Astrocyte of the spinal cord (primary cell): ENCODE results near the gene TFDP2.
"Not testable (repeated sequence)": the region's sequence is repeated elsewhere in the genome, so short reads cannot be mapped to it uniquely, and the experiment has no call there.

ENCODE experiments used
- DNase-seq: peaks from one replicate; pipeline ENCODE4 v3.0.0; 2011; ENCODE audit warnings: low read depth, low spot score
- H3K4me3 ChIP-seq: 2 replicates; pipeline ENCODE4 v1.5.1; 2011; ENCODE audit warnings: low read depth, mild to moderate bottlenecking, low read length, moderate library complexity
- CTCF ChIP-seq: IDR thresholded peaks from 2 replicates; pipeline ENCODE4 v1.5.1; 2012; ENCODE audit warnings: low read depth, mild to moderate bottlenecking, low read length, inconsistent platforms
- in situ Hi-C: cut with HindIII; loops from 2 replicates; pipeline ENCODE4 v1.10.0; 2017; ENCODE audit warnings: low sequenced_read_pairs

Gene TFDP2

GRCh38 chr3:142095841-142096240 is 53.5 kb downstream of the TFDP2 start:
- H3K4me3 ChIP-seq, result no peak overlapping the region
- no peak for TF ChIP-seq CTCF
- in situ Hi-C loops, result no loop called here
- DNase-seq, result no peak

GRCh38 chr3:142088925-142089324 is 60.4 kb downstream of the TFDP2 start:
- H3K4me3 ChIP-seq, DNase-seq, in situ Hi-C loops: not testable (repeated sequence)

- DNase-seq, result no peak
- in situ Hi-C loops, result no loop called here
- no peak overlapping the region for H3K4me3 ChIP-seq
- TF ChIP-seq CTCF, result no peak
Measured at GRCh38 chr3:142088522-142088921, 60.8 kb downstream of the TFDP2 start.

GRCh38 chr3:142087676-142088075 is 61.7 kb downstream of the TFDP2 start:
- DNase-seq, result peak; percentile 39
- in situ Hi-C loops, result no loop called here
- no peak for TF ChIP-seq CTCF

GRCh38 chr3:142086581-142087090 is 62.7 kb downstream of the TFDP2 start:
- H3K4me3 ChIP-seq, result no peak overlapping the region
- in situ Hi-C loops, result no loop called here
- TF ChIP-seq CTCF, result no peak
- no peak for DNase-seq

More at GRCh38 chr3:142087676-142088075, 61.7 kb downstream of the TFDP2 start:
- H3K4me3 ChIP-seq, result no peak overlapping the region

- in situ Hi-C loops, result no loop called here
- no peak for DNase-seq
- no peak overlapping the region for H3K4me3 ChIP-seq
- TF ChIP-seq CTCF, result no peak
Measured at GRCh38 chr3:142081178-142081577, 68.2 kb downstream of the TFDP2 start.

- no peak for TF ChIP-seq CTCF
- in situ Hi-C loops, result no loop called here
- DNase-seq, result no peak
- H3K4me3 ChIP-seq, result no peak overlapping the region
Measured at GRCh38 chr3:142077859-142078500, 71.4 kb downstream of the TFDP2 start.
